NCI-H2196 (cell line): ENCODE measurements around the gene EFHD1.

Source experiments
- DNase-seq: peaks from one replicate; lab custom pipeline; 2025; ENCODE audit not compliant: unreplicated experiment; lab: John Stamatoyannopoulos, UW

The EFHD1 gene

DNA sequence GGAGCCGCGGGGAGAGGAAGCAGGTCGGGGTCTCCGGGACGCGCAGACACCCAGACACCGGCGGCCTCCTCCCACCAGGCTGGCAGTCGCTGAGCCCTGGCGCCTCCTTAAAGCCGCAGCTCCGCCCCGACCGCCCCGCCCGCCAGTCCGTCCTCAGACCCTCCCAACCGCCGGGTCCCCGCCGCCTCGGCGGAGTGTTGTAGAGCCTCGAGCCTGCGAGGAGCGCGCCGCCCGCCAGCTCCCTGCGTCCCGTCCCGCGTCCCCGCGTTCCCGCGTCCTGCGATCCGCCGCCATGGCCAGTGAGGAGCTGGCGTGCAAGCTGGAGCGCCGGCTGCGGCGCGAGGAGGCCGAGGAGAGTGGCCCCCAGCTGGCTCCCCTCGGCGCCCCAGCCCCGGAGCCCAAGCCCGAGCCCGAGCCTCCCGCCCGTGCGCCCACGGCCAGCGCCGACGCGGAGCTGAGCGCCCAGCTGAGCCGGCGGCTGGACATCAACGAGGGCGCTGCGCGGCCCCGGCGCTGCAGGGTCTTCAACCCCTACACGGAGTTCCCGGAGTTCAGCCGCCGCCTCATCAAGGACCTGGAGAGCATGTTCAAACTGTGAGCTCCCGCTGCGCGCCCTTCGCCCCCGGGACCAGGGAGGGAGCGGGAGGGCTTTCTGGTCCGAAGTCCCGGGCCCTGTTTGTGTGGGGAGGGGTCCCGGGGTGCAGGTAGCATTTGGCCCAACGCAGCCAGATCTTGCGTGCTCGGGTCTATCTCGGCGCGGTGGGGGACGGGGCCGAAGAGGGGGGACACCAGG is at the start of gene EFHD1:
TSS of gene EFHD1 (plus strand) at position 192 of the 793 bp plus-strand sequence. CDS start at position 293, 101 bp downstream.
- peak; percentile 51 for DNase-seq

GRCh38 chr2:232584238-232584637 is 49.2 kb upstream of the EFHD1 start:
- no peak for DNase-seq

DNA sequence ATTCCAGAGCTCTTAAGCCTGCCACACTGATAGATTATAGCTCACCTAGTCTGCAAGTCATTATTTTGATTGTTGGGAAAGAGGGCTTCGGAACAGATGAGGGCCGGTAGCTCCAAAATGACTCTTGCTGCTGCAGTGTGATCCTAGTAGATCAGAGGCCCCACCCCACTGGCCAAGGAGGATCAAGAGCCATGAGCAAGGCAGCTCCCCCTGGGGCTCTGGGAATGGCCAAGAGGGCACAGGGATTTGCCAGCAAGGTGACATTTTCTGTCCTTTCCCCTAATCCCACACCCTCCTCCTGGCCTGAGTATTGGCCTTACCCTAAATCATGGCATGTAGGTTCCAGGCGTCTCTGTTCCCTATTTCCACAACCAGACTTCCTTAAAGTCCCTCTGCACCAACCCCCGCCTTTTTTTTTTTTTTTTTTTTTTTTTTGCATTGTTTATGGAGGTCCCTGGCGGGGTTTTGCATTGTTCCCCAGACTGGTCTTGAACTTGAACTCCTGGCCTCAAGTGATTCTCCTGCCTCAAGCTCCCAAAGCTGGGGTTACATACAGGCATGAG is 46.4 kb upstream of the EFHD1 start:
- no peak for DNase-seq

DNA sequence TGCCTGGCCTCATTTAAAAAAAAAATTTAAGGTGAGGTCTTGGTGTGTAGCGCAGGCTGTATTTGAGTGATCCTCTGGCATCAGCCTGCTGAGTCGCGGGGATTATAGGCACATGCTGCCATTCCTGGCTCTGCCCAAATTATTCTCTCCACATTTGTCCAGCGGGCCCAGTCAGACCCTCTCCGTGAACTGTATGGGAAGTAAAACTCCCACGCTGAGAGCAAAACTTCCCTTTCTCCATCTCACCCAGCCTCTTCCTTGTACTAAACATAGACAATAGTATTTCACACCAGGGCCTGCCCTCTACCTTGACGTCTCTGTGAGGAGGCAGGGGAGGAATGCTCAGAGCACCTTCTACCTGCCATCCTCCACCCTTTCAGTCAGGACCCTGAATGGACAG is 45.9 kb upstream of the EFHD1 start:
- DNase-seq, result no peak

- no peak for DNase-seq
Measured at GRCh38 chr2:232588031-232588430, 45.4 kb upstream of the EFHD1 start.

DNA sequence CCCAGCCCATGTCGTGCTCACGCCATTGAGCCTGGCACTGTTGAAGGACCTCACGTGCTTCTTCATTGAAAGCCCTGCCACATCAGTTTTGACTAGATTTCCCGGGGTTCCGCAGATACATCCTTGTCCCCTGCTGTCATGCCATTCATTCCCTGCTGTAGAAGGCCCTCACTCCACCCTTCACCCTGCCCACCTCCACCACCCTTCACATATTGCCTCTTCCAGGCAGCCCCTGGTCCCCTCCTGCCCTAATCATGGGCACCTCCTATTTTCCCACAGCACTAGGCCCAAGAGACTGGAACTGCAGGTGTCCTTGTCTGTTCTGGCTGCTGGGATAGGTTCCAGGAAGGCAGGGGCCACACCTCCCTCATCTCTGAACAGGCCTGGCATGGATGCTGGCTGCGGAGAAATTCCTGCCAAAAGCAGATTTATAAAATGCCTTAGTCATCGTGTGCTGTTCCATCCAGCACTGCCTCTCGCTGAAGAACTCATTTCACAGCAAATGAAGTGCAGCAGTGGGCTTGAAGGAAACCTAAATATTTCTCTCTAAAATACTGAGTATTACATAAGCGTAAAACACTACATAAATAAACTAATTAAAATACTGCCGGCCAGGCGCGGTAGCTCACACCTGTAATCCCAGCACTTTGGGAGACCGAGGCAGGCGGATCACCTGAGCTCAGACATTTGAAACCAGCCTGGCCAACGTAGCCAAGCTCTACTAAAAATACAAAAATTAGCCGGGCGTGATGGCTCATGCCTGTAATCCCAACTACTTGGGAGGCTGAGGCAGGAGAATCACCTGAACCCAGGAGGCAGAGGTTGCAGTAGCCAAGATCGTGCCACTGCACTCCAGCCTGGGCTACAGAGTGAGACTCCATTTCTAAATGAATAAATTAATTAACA is 44.5 kb upstream of the EFHD1 start:
- peak; percentile 66 for DNase-seq

GRCh38 chr2:232592772-232593395 is 40.5 kb upstream of the EFHD1 start:
- DNase-seq, result peak; percentile 46

GRCh38 chr2:232593982-232594381 is 39.4 kb upstream of the EFHD1 start:
- DNase-seq, result no peak

DNA sequence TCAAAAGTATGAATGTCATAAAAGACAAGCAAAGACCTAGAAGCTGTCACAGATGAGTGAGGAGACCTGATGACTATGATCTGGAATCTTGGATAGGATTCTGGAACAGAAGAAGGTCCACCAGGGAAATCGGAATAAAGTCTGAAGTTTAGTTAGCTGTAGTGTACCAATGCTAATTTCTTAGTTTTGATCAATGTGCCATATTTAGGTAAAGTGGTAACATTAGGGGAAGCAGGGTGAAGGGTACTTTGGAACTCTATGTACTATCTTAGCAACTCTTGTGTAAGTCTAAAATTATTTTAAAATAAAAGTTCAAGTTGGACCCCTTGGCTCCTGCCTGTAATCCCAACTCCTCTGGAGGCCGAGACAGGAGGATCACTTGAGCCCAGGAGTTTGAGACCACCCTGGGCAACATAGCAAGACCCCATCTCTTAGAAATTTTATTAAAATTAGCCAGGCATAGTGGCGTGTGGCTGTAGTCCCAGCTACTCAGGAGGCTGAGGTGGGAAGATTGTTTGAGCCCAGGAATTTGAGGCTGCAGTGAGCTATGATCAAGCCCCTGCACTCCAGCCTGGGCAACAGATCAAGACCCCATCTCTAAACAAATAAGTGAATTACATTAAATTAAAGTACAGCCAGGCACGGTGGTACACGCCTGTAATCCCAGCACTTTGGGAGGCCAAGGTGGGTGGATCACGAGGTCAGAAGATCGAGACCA is 35.9 kb upstream of the EFHD1 start:
- DNase-seq, result no peak

GRCh38 chr2:232598293-232598692 is 35.1 kb upstream of the EFHD1 start:
- no peak for DNase-seq

- DNase-seq, result no peak
Measured at GRCh38 chr2:232600053-232600773, 33.2 kb upstream of the EFHD1 start.

DNA sequence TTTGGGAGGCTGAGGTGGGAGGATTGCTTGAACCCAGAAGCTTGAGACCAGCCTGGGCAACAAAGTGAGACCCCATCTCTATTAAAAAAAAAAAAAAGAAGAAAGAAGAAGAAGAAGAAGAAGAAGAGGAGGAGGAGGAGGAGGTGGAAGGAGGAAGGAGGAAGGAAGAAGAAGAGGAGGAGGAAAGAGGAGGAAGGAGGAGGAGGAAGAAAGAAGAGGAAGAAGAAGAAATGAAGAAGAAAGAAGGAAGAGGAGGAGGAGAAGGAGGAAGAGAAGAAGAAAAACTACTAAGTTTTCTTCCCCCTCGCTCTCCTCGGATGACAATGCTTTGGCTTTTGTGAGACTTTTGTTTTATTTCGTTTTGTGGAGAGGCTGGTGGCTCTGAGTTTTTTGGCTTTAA is 30.1 kb upstream of the EFHD1 start:
- DNase-seq, result no peak

DNA sequence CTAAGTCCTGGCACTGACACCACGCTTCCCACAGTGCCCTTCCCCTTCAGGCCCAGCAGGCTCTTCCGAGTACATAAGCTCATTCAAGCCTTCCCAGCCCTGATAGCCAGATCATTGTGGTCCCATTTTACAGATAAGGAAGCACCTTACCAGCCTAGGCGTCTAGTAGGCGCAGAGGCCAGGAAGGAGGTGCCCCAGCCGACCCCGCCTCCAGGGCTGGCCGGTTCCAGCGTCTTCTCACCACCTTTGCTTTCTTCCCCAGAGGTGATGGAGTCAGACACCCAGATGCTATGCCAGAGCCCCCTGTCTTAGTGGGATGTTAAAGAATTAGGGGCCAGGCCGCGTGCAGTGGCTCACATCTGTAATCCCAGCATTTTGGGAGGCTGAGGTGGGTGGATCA is 28.9 kb upstream of the EFHD1 start:
- no peak for DNase-seq

DNA sequence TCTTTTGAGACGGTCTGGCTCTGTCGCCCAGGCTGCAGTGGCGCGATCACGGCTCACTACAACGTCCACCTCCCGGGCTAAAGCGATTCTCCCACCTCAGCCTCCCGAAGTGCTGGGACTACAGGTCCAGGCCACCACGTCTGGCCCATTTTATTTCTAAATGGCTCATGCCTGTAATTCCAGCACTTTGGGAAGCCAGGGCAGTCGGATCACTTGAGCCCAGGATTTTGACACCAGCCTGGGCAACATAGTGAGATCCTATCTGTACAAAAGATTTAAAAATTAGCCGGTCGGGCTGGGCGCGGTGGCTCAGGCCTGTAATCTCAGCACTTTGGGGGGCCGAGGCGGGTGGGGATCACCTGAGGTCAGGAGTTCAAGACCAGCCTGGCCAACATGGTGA is 26.4 kb upstream of the EFHD1 start:
- no peak for DNase-seq

GRCh38 chr2:232609607-232610006 is 23.8 kb upstream of the EFHD1 start:
- DNase-seq, result no peak

DNA sequence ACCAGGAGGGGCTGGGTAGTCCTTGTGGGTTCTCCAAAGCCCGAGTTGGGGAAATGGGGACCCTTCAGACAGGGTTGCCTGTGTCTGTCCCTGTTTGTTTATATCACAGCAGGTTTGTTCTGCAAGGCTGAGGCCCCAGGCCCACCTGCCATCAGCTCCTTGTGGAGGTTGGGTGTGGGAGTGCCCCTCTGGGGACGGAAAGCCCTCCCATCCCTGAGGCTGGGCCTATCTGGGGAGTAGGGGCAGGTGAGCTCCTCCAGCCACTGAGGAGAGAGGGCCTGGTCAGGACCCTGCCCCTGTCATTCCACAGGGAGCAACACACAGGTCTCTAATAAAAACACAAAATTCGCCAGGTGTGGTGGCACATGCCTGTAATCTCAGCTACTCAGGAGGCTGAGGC is 23.3 kb upstream of the EFHD1 start:
- no peak for DNase-seq

- DNase-seq, result no peak
Measured at GRCh38 chr2:232611061-232611460, 22.3 kb upstream of the EFHD1 start.

DNA sequence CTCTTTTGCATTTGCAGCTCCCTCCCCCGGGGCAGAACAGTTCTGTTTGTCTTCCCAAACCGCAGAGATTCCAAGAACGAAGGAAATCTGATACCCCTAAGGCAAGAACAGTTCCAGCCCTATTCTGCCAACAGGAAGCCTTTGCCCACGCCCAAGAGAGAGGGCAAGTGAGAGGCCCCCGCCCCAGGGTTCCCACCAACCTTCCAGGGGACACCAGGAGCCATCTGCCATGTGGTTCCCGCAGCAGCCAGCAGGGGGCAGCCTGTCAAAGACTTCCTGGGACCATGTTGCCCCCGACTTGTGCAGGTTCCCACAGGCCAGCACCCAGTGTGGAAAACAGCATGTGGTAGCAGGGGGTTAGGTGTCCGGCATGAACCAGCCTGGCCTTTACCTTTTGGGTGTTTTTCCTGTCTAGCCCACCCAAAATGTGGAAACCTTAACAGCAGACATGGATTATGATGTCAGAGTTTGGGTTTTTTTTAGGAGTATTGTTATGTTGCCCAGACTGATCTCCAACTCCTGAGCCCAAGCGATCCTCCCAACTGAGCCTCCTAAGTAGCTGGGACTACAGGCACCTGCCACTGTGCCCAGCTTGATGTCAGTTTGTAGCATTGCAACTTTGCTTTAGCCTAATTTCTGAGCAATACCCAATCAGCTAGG is 21.7 kb upstream of the EFHD1 start:
- peak; percentile 16 for DNase-seq

DNA sequence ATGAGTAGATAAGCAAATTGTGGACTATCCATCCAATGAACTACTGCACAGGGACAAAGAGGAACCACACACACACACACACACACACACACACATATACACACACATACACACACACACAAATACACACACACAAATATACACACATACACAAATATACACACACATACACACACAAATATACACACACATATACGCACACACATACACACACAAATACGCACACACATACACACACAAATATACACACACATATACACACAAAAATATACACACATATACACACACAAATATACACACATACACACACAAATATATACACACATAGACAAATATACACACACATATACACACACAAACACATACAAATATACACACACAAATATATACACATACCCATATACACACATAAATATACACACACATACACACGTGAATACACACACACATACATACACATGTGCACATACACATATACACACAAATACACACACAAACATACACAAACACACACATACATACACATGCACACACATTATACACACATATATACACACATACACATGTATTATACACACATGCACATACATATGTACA is 19.8 kb upstream of the EFHD1 start:
- no peak for DNase-seq
